ENCODE data around the gene CARS1. TPM values are rescaled to one million over a fixed set of nuclear protein-coding genes. Genes with fewer than 3 reads are reported as not detected.
A peak's percentile ranks its signal among the peaks of the same experiment; 100 is the strongest.

CARS1 gene
- total RNA-seq, 2 experiments from 2014 or later = 94.1 to 126 TPM

GRCh38 chr11:3094223-3094824 is 37.1 kb upstream of the CARS1 start:
- Mint-ChIP-seq H3K4me3 (no peak overlapping the region), H3K36me3 (ENCODE audit: low read depth) (no peaks in the 10 kb centered on the region), H3K4me1 (peaks cover 3% of the 10 kb centered on the region), H3K27me3 (no peaks in the 10 kb centered on the region), H3K9me3 (ENCODE audit: low read depth) (no peaks in the 10 kb centered on the region), H3K27ac (no peak overlapping the region)
- DNase-seq (no peak), ATAC-seq (no peak)
- intact Hi-C loops (cut with DNase I, micrococcal nuclease) = loop anchor here in 1 of 2 experiments (5.0 kb wide), 1 partner anchor 57 kb away; no protein-coding TSS in a partner anchor
- ChIA-PET POLR2A (no interaction called here), CTCF (interaction anchor here (0.6 kb wide), 1 partner anchor 314 kb away, joined by 4 read pairs; no protein-coding TSS in a partner anchor)

GRCh38 chr11:3093281-3094191 is 36.3 kb upstream of the CARS1 start:
- DNase-seq = no peak
- ATAC-seq = no peak
- intact Hi-C loops (cut with DNase I, micrococcal nuclease) = loop anchor here in 1 of 2 experiments (5.0 kb wide), 1 partner anchor 56 kb away; no protein-coding TSS in a partner anchor
- no peaks in the 10 kb centered on the region for H3K9me3 Mint-ChIP-seq (ENCODE audit: low read depth)
- no peaks in the 10 kb centered on the region for H3K27me3 Mint-ChIP-seq
- ChIA-PET CTCF (interaction anchor here (0.6 to 1.2 kb wide), 2 partner anchors 37 to 315 kb away, joined by 4 read pairs; no protein-coding TSS in a partner anchor), POLR2A (no interaction called here)
- H3K36me3 Mint-ChIP-seq (ENCODE audit: low read depth) = no peaks in the 10 kb centered on the region
- H3K27ac Mint-ChIP-seq = no peak overlapping the region
- no peaks in the 10 kb centered on the region for H3K4me1 Mint-ChIP-seq
- H3K4me3 Mint-ChIP-seq = no peak overlapping the region

- POLR2A ChIA-PET = no interaction called here
Observed at GRCh38 chr11:3092603-3093141, 35.4 kb upstream of the CARS1 start.

GRCh38 chr11:3091846-3092602 is 34.8 kb upstream of the CARS1 start:
- Mint-ChIP-seq H3K4me3 (no peak overlapping the region), H3K27me3 (no peaks in the 10 kb centered on the region)
- intact Hi-C loops (cut with DNase I, micrococcal nuclease) = loop anchor here (1.0 to 5.0 kb wide), 8 partner anchors 55 to 664 kb away; no protein-coding TSS in a partner anchor

More at GRCh38 chr11:3092603-3093141, 35.4 kb upstream of the CARS1 start:
- CTCF ChIA-PET = interaction anchor here (1.2 to 2.7 kb wide), 3 partner anchors 38 to 137 kb away, joined by 4 to 35 read pairs (median 7); no protein-coding TSS in a partner anchor
- Mint-ChIP-seq H3K9me3 (ENCODE audit: low read depth) (no peaks in the 10 kb centered on the region), H3K4me3 (no peak overlapping the region), H3K27me3 (no peaks in the 10 kb centered on the region), H3K27ac (no peak overlapping the region), H3K36me3 (ENCODE audit: low read depth) (no peaks in the 10 kb centered on the region), H3K4me1 (no peaks in the 10 kb centered on the region)
- DNase-seq (no peak), ATAC-seq (no peak)
- intact Hi-C loops (cut with DNase I, micrococcal nuclease) = loop anchor here in 1 of 2 experiments (5.0 kb wide), 1 partner anchor 55 kb away; no protein-coding TSS in a partner anchor

GRCh38 chr11:3091081-3091845 is 34.0 kb upstream of the CARS1 start:
- Mint-ChIP-seq H3K27ac (no peak overlapping the region), H3K27me3 (no peaks in the 10 kb centered on the region), H3K36me3 (ENCODE audit: low read depth) (no peaks in the 10 kb centered on the region), H3K4me3 (no peak overlapping the region), H3K4me1 (no peaks in the 10 kb centered on the region), H3K9me3 (ENCODE audit: low read depth) (no peaks in the 10 kb centered on the region)
- CTCF ChIA-PET = interaction anchor here (0.5 to 2.7 kb wide), 34 partner anchors 15 to 572 kb away, joined by 3 to 35 read pairs (median 4); no protein-coding TSS in a partner anchor
- ATAC-seq = no peak
- no peak for DNase-seq
- intact Hi-C loops (cut with DNase I, micrococcal nuclease) = loop anchor here (1.0 to 5.0 kb wide), 8 partner anchors 54 to 663 kb away; no protein-coding TSS in a partner anchor
- POLR2A ChIA-PET = no interaction called here

More at GRCh38 chr11:3091846-3092602, 34.8 kb upstream of the CARS1 start:
- DNase-seq (peak; percentile 84), ATAC-seq (peak; percentile 88)
- Mint-ChIP-seq H3K27ac (no peak overlapping the region), H3K36me3 (ENCODE audit: low read depth) (no peaks in the 10 kb centered on the region), H3K4me1 (no peaks in the 10 kb centered on the region), H3K9me3 (ENCODE audit: low read depth) (no peaks in the 10 kb centered on the region)
- CTCF ChIA-PET = interaction anchor here (0.6 to 2.7 kb wide), 29 partner anchors 13 to 571 kb away, joined by 3 to 35 read pairs (median 4); no protein-coding TSS in a partner anchor
- POLR2A ChIA-PET = no interaction called here

GRCh38 chr11:3090096-3090901 is 33.1 kb upstream of the CARS1 start:
- no peak overlapping the region for H3K4me3 Mint-ChIP-seq
- ChIA-PET POLR2A (interaction anchor here (0.6 kb wide), 1 partner anchor 239 kb away, joined by 3 read pairs; no protein-coding TSS in a partner anchor), CTCF (interaction anchor here (0.6 to 2.7 kb wide), 18 partner anchors 18 to 557 kb away, joined by 3 to 35 read pairs (median 4); no protein-coding TSS in a partner anchor)
- no peaks in the 10 kb centered on the region for H3K36me3 Mint-ChIP-seq (ENCODE audit: low read depth)
- no peak overlapping the region for H3K27ac Mint-ChIP-seq
- DNase-seq (no peak), ATAC-seq (no peak)
- H3K9me3 Mint-ChIP-seq (ENCODE audit: low read depth) = no peaks in the 10 kb centered on the region
- intact Hi-C loops (cut with DNase I, micrococcal nuclease) = loop anchor here (2.0 to 5.0 kb wide), 3 partner anchors 53 to 557 kb away; no protein-coding TSS in a partner anchor
- H3K4me1 Mint-ChIP-seq = no peaks in the 10 kb centered on the region
- H3K27me3 Mint-ChIP-seq = no peaks in the 10 kb centered on the region

- Mint-ChIP-seq H3K9me3 (ENCODE audit: low read depth) (no peaks in the 10 kb centered on the region), H3K4me1 (no peaks in the 10 kb centered on the region), H3K36me3 (ENCODE audit: low read depth) (no peaks in the 10 kb centered on the region), H3K27ac (no peak overlapping the region), H3K27me3 (no peaks in the 10 kb centered on the region), H3K4me3 (no peak overlapping the region)
- POLR2A ChIA-PET = no interaction called here
- ATAC-seq = no peak
- intact Hi-C loops (cut with DNase I, micrococcal nuclease) = loop anchor here (2.0 to 5.0 kb wide), 3 partner anchors 52 to 557 kb away; no protein-coding TSS in a partner anchor
- CTCF ChIA-PET = interaction anchor here (0.5 to 1.2 kb wide), 7 partner anchors 52 to 556 kb away, joined by 3 to 7 read pairs (median 3); no protein-coding TSS in a partner anchor
- no peak for DNase-seq
Observed at GRCh38 chr11:3089236-3090061, 32.2 kb upstream of the CARS1 start.

- no peaks in the 10 kb centered on the region for H3K9me3 Mint-ChIP-seq (ENCODE audit: low read depth)
- H3K4me3 Mint-ChIP-seq = no peak overlapping the region
- intact Hi-C loops (cut with DNase I, micrococcal nuclease) = no loop called here
- H3K27me3 Mint-ChIP-seq = no peaks in the 10 kb centered on the region
- no peak overlapping the region for H3K27ac Mint-ChIP-seq
- no peaks in the 10 kb centered on the region for H3K4me1 Mint-ChIP-seq
- no peaks in the 10 kb centered on the region for H3K36me3 Mint-ChIP-seq (ENCODE audit: low read depth)
- ATAC-seq (no peak), DNase-seq (no peak)
- ChIA-PET CTCF (interaction anchor here (0.6 to 1.2 kb wide), 4 partner anchors 51 to 442 kb away, joined by 3 read pairs; no protein-coding TSS in a partner anchor), POLR2A (no interaction called here)
Observed at GRCh38 chr11:3088806-3089205, 31.6 kb upstream of the CARS1 start.
